Memory B cell (primary cell): ENCODE results near the gene ZAP70.
A peak's percentile ranks its signal among the peaks of the same experiment; 100 is the strongest.

Source experiments
- ATAC-seq: fragments of 150-1000 bp; cut with Tn5 transposase; 2 replicates; pipeline ENCODE4 v1.10.0; 2021; ENCODE audit warnings: low read depth, mild to moderate bottlenecking, moderate library complexity
- DNase-seq, 2 donors: peaks; one replicate each; pipeline ENCODE4 v3.0.0; 2022; ENCODE audit warnings: low spot score in 2 of 2
- H3K27ac Mint-ChIP-seq: one replicate; pipeline ENCODE4 v1.8.0; 2022; ENCODE audit warnings: mild to moderate bottlenecking, moderate library complexity, mixed read lengths
- H3K27me3 Mint-ChIP-seq: one replicate; pipeline ENCODE4 v1.8.0; 2022; ENCODE audit warnings: mixed read lengths
- H3K36me3 Mint-ChIP-seq: one replicate; pipeline ENCODE4 v1.8.0; 2022; ENCODE audit warnings: mild to moderate bottlenecking, mixed read lengths
- H3K4me1 Mint-ChIP-seq: one replicate; pipeline ENCODE4 v1.8.0; 2022; ENCODE audit warnings: mixed read lengths
- H3K4me3 Mint-ChIP-seq: one replicate; pipeline ENCODE4 v1.8.0; 2022; ENCODE audit warnings: mild to moderate bottlenecking, moderate library complexity, mixed read lengths
- H3K9me3 Mint-ChIP-seq: one replicate; pipeline ENCODE4 v1.8.0; 2022; ENCODE audit warnings: mixed read lengths

The ZAP70 gene

DNA sequence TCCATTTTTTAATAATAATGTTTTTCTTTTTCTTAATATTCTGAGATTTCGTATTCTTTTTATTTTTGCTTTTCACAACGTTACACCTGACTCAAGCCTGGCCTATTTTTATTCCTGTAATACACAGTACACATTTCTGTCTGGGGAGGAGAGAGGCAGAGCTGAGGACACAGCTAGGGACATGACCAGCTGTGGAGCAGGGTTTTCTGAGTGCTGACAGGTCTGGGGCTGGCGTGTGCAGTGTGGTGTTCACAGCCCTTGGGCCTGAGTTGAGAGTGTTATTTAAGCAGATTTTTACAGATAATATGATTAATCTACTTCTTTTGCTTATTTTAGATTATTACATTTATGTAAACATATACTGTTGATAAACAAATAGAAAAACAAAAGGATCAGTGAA, 55.9 kb downstream of the ZAP70 start:
- Mint-ChIP-seq H3K36me3 (peaks cover 24% of the 10 kb centered on the region), H3K27ac (no peak overlapping the region)
- no peak for ATAC-seq

DNA sequence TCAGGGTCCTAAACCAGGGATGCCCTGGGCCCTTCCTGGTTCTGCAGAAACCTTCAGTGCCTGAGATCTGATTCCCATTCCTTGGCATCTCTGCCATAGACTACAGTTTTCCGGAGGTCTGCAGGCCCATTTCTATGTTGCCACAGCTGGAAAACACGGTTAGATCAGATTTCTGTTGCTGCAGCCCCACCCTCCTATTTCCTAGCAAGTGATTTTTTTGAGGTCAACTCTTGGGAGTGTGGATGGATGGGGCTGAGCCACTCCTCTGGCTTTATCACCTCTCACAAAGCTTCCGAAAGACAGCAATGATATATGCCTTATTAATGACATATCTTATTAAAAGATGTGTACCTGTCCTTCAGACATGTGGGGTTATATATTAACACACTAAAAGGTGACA, 56.3 kb downstream of the ZAP70 start:
- Mint-ChIP-seq H3K27ac (no peak overlapping the region), H3K36me3 (peaks cover 26% of the 10 kb centered on the region), H3K4me1 (no peaks in the 10 kb centered on the region), H3K9me3 (no peaks in the 10 kb centered on the region), H3K4me3 (no peak overlapping the region), H3K27me3 (no peaks in the 10 kb centered on the region)
- DNase-seq (no peak), ATAC-seq (no peak)

More for the DNA sequence above, 55.9 kb downstream of the ZAP70 start:
- no peak for DNase-seq
- Mint-ChIP-seq H3K4me1 (no peaks in the 10 kb centered on the region), H3K27me3 (no peaks in the 10 kb centered on the region), H3K4me3 (no peak overlapping the region), H3K9me3 (no peaks in the 10 kb centered on the region)

DNA sequence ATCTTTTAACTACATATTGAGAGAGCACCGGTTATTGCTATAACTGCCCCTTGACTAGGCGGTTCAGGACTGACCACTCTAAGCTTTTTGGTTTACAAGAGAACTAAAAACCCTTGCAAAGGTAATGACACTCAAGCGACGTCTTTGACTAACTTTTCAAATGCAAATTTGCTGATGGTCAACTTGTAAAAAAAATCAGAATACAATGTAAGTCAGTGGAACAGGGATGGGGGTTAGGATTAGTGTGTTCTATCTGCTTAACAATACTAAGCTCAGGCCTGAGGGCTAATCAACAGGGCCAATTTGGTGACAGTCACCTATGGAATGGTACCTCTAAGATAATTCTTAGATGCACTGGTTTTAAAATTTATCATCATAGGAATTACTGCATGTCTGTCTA, 57.1 kb downstream of the ZAP70 start:
- H3K36me3 Mint-ChIP-seq, result peaks cover 24% of the 10 kb centered on the region
- H3K4me1 Mint-ChIP-seq, result no peaks in the 10 kb centered on the region
- H3K9me3 Mint-ChIP-seq, result no peaks in the 10 kb centered on the region
- no peak overlapping the region for H3K4me3 Mint-ChIP-seq
- DNase-seq, result no peak
- H3K27ac Mint-ChIP-seq, result peak overlapping the region; percentile 73
- H3K27me3 Mint-ChIP-seq, result no peaks in the 10 kb centered on the region
- ATAC-seq, result no peak

DNA sequence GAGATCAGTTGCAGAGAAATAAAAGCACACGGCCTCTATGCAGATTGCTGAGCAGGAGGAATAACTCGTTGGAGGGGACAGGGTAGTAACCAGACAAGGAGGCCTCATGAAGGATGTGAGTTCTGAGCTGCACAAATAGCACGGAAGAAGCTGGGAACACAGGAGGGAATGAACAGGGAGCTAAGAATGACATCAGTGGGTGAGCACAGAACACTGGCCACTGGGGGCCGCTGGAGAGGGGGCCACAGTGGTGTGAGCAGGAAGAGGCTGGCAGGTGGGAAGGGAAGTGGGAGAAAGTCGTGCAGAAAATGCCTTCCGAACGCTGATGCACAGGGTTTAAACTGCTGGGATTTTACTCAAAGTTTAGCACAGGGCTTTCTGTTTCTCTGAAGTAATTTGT, 61.0 kb downstream of the ZAP70 start:
- Mint-ChIP-seq H3K27me3 (no peaks in the 10 kb centered on the region), H3K4me3 (no peak overlapping the region), H3K4me1 (no peaks in the 10 kb centered on the region), H3K27ac (peak overlapping the region; percentile 15), H3K9me3 (no peaks in the 10 kb centered on the region), H3K36me3 (peaks cover 32% of the 10 kb centered on the region)
- ATAC-seq (no peak), DNase-seq (peak in 1 of 2 donors; percentile 4)

DNA sequence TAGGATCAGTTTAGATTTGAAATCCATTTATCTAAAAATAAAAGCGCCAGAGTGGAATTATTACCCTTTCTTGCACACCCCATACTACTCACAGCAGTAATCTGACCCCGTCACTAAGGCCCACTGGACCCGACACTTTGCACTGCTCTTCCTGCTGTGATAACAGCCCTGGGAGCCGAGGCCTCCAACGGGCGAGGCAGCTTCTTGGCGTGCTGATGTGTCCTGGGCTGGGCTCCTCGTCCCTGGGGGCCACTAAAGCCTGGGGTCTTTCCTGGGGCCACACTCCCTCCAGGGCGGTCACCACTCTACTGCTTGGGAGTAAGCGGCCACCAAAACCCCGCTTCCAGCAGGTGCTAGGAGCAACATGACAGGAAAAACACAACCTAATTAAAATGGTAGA, 61.7 kb downstream of the ZAP70 start:
- Mint-ChIP-seq H3K36me3 (peaks cover 32% of the 10 kb centered on the region), H3K4me1 (peaks cover under 1% of the 10 kb centered on the region)
- no peak for ATAC-seq

DNA sequence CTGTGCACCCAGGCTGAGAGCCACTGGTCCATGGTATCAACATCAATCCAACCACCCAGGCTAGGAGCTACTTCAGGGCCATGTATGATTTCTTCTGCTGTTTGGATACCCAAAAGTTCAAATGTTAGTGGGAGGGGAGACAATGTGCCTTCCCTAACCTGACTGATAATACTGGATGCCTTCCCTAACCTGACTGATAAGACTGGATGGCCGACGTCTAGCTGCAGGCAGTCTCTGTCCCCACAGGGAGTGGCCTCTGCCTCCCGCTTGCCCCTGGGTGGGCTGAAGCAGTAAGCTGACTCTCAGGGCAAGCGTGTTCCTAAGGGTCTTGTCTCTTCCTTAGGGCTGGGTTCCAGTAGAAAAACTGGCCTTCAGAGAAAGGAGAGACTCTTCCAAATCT, 65.8 kb downstream of the ZAP70 start:
- DNase-seq (no peak), ATAC-seq (no peak)
- H3K27me3 Mint-ChIP-seq, result no peaks in the 10 kb centered on the region
- peaks cover 4% of the 10 kb centered on the region for H3K4me1 Mint-ChIP-seq
- peaks cover 22% of the 10 kb centered on the region for H3K36me3 Mint-ChIP-seq
- H3K9me3 Mint-ChIP-seq, result no peaks in the 10 kb centered on the region
- H3K27ac Mint-ChIP-seq, result no peak overlapping the region
- H3K4me3 Mint-ChIP-seq, result no peak overlapping the region

More for the DNA sequence above, 61.7 kb downstream of the ZAP70 start:
- no peaks in the 10 kb centered on the region for H3K9me3 Mint-ChIP-seq
- no peaks in the 10 kb centered on the region for H3K27me3 Mint-ChIP-seq
- peak in 1 of 2 donors; percentile 3 for DNase-seq
- H3K4me3 Mint-ChIP-seq, result no peak overlapping the region
- no peak overlapping the region for H3K27ac Mint-ChIP-seq

DNA sequence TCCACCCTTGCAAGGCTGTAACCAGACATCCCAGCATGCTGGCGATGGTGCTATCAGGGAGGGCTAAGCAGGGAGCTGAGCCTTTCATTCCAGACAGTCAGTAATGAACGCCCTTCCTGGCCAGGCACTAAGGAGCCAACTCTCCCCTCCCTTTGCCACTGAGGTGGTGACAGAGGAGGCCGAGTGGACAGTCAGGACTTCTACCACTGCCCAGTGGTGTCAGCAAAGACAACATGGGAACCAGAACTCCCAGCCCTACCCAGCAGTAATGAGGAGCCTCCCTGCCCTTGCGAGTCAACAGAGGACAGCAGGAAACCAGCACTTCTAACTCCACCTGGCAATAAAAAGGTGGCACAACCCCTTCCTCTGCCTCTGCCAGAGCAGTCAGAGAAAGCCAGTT, 68.6 kb downstream of the ZAP70 start:
- Mint-ChIP-seq H3K9me3 (no peaks in the 10 kb centered on the region), H3K36me3 (peaks cover 17% of the 10 kb centered on the region), H3K4me3 (no peak overlapping the region), H3K27me3 (no peaks in the 10 kb centered on the region), H3K4me1 (peaks cover 8% of the 10 kb centered on the region), H3K27ac (no peak overlapping the region)
- no peak for DNase-seq
- no peak for ATAC-seq

DNA sequence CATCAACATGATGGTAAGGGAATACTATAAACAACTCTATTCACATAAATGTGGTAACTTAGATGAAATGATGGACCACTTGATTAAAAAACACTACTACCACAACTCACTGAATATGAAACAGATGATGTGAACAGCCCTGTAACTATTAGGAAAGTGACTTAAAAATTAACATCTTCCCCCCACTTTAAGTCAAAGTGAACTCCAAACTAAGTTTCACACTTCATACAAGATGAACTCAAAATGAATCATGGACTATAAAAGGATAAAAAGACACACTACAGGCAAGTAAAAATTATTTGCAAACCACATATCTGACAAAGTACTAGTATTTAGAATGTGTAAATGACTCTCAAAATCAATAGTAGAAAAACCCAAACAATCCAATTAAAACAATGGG, 71.6 kb downstream of the ZAP70 start:
- DNase-seq, result no peak
- H3K4me3 Mint-ChIP-seq, result no peak overlapping the region
- peaks cover 14% of the 10 kb centered on the region for H3K4me1 Mint-ChIP-seq
- no peaks in the 10 kb centered on the region for H3K9me3 Mint-ChIP-seq
- no peaks in the 10 kb centered on the region for H3K27me3 Mint-ChIP-seq
- peaks cover 22% of the 10 kb centered on the region for H3K36me3 Mint-ChIP-seq
- ATAC-seq, result no peak
- no peak overlapping the region for H3K27ac Mint-ChIP-seq

DNA sequence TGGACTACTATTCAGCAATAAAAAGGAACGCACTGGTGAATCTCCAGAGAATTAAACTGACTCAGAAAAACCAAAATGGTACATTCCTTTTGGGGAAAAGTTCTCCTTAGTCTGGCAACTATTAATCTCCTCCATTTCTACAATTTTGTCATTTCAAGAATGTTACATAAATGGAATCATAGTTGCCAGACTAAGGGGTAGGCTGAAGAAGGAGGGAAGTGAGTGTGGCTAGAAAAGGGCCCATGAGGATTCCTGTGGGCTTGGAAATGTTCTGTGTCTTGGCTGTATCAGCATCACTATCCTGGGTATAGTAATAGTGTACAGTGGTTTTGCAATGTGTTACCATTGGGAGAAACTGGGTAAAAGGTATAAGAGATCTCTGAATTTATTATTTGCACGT, 72.4 kb downstream of the ZAP70 start:
- no peak overlapping the region for H3K27ac Mint-ChIP-seq
- no peak for DNase-seq
- no peaks in the 10 kb centered on the region for H3K9me3 Mint-ChIP-seq
- peaks cover 21% of the 10 kb centered on the region for H3K36me3 Mint-ChIP-seq
- no peaks in the 10 kb centered on the region for H3K27me3 Mint-ChIP-seq
- no peak overlapping the region for H3K4me3 Mint-ChIP-seq
- ATAC-seq, result no peak
- peaks cover 10% of the 10 kb centered on the region for H3K4me1 Mint-ChIP-seq

DNA sequence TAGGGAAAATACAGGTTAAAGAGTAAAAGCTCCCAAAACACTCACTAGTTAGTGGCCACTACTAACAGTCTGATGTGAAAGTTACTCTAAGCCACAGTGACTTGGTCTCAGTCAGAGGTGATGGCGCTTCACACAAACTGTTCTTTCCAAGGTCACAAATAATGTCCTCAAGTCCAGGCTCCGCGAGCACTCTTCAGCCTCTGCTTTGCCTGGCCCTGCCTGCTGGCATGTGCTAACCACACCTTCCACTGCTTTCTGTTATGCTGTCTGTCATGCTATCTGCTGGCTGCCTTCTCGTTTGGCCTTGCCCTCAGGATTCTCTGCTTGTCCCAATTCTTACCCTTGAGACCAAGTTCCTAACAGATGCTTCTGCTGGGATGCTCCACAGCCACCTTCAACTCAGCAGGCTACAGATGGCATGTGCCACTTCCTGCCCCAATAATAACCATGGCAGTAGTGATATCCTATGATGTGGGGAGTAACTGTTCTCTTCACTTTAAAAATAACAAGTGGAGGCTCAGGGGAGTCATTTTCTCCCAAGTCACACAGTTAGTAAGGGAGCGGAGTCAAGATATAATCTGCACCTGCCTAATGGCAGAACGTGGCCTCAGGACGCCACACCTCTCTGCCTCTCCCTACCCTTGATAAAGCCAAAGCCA, 75.7 kb downstream of the ZAP70 start:
- DNase-seq (no peak), ATAC-seq (no peak)
- no peak overlapping the region for H3K4me3 Mint-ChIP-seq
- no peak overlapping the region for H3K27ac Mint-ChIP-seq
- peaks cover 10% of the 10 kb centered on the region for H3K4me1 Mint-ChIP-seq
- H3K36me3 Mint-ChIP-seq, result peaks cover 25% of the 10 kb centered on the region
- H3K27me3 Mint-ChIP-seq, result no peaks in the 10 kb centered on the region
- H3K9me3 Mint-ChIP-seq, result no peaks in the 10 kb centered on the region
